ENCODE results near the gene FGF1. TPM values are rescaled to one million over a fixed set of nuclear protein-coding genes. Genes with fewer than 3 reads are reported as not detected.

Gene FGF1
- polyA plus RNA-seq, 1 of the 3 experiments (the other 2 are of a cell fraction) = 5.3 TPM

DNA sequence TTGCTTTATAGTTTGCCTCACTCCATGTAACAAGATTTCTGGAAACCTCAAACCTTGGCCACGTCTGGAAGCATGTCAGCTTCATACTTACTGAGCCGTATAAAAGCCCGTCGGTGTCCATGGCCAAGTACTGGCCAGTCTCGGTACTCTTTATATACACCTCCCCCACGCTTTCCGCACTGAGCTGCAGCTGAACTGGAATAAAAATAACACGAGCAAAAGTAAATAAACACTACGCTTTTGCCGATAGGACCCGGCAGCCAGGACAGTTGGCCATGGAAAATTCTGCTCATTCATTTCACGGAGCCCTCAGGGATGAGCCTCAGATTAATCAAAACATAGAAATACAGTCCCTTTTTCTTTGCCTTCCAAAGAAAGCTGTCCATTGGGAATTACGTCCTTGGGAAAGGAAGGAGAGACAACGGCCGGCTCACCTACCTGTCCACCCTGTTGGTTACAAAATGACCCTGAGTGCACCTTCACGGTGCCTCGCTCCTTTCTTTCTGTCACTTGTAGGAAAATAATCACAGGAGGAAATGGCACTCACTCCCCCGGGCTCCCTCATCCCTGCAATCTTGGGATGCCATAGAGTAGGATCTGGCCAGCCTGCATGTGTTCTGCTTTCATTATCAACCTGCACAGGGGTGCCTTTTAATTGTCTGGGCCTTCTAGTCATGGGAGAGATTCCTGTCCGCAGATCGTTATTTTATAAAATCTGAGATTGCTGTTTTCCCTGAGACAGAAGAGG lies 85.1 kb downstream of the FGF1 start:
- Histone ChIP-seq H3K4me2 (no peak overlapping the region), H3K9ac (no peak overlapping the region), H3K4me3 (ENCODE audit: low read depth in 2 of 2, low read length in 1 of 2) (no peak overlapping the region), H3K4me1 (ENCODE audit: control insufficient read depth in 1 of 2, insufficient read depth in 2 of 2, low read depth in 1 of 2, low read length in 1 of 2) (peaks cover 6 to 17% of the 10 kb centered on the region in 2 experiments; a peak in 2 of 4 replicates), H3K27ac (ENCODE audit: low read depth in 2 of 2, low read length in 1 of 2) (no peak overlapping the region), H3K9me2 (no peaks in the 10 kb centered on the region), H4K20me1 (ENCODE audit: insufficient read depth) (no peaks in the 10 kb centered on the region), H3K9me3 (no peaks in the 10 kb centered on the region), H3K79me2 (ENCODE audit: insufficient read depth) (no peaks in the 10 kb centered on the region), H2AFZ (ENCODE audit: low read depth) (no peak overlapping the region), H3F3A (replicated peaks; ENCODE audit: insufficient read depth) (peaks cover 23% of the 10 kb centered on the region), H3K27me3 (ENCODE audit: insufficient read depth) (no peaks in the 10 kb centered on the region), H3K36me3 (replicated peaks in 1 of 2; ENCODE audit: control insufficient read depth in 1 of 2, insufficient read depth in 2 of 2, low read length in 1 of 2) (no peaks in the 10 kb centered on the region)
- CTCF ChIA-PET = interaction anchor here (0.6 to 8.8 kb wide), 6 partner anchors 8 to 113 kb away, joined by 3 to 55 read pairs (median 5); no protein-coding TSS in a partner anchor
- TF ChIP-seq, protein P1, sequence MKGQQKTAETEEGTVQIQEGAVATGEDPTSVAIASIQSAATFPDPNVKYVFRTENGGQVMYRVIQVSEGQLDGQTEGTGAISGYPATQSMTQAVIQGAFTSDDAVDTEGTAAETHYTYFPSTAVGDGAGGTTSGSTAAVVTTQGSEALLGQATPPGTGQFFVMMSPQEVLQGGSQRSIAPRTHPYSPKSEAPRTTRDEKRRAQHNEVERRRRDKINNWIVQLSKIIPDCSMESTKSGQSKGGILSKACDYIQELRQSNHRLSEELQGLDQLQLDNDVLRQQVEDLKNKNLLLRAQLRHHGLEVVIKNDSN (IDR thresholded peaks at IDR 0.05; ENCODE audit: borderline replicate concordance, low read depth) = no peak
- TF ChIP-seq EZH2phosphoT487 (IDR thresholded peaks at IDR 0.05; ENCODE audit: borderline replicate concordance, low read depth) = no peak
- POLR2A ChIA-PET = no interaction called here
- DNase-seq = no peak
- 86% methylated on average over 20 of the region's 20 CpGs for WGBS (ENCODE audit: low lambda C conversion rate)

DNA sequence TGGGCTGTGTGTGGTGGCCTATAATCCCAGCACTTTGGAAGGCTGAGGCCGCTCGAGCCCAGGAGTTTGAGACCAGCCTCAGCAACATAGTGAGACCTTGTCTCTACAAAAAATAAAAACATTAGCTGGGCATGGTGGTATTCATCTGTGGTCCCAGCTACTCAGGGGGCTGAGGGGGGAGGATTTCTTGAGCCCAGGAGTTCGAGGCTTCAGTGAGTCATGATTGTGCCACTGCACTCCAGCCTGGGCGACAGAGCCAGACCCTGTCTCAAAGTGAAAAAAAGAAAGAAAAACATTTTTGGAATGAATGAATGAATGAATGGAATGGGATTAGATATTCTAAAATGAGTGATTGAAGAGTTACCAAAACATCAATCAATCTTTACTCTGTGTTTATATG lies 85.8 kb downstream of the FGF1 start:
- H3K4me2 ChIP-seq = no peak overlapping the region
- H3K9ac ChIP-seq = no peak overlapping the region
- no peak for DNase-seq
- no peak overlapping the region for H3K27ac ChIP-seq (ENCODE audit: low read depth in 2 of 2, low read length in 1 of 2)
- H3K9me2 ChIP-seq = no peaks in the 10 kb centered on the region
- TF ChIP-seq SMC3 (IDR thresholded peaks at IDR 0.05; ENCODE audit: low read depth, low read length) (no peak), FOXJ3 (CRISPR knock-in tag; IDR thresholded peaks at IDR 0.05) (no peak), NRF1 (IDR thresholded peaks at IDR 0.05; ENCODE audit: low read depth, low read length) (no peak), RCOR1 (IDR thresholded peaks at IDR 0.05; ENCODE audit: low read length) (no peak), NFIC (IDR thresholded peaks at IDR 0.05; ENCODE audit: borderline replicate concordance) (no peak), TCF12 (IDR thresholded peaks at IDR 0.05) (no peak)
- TF ChIP-seq, protein P1 (IDR thresholded peaks at IDR 0.05; ENCODE audit: borderline replicate concordance, low read depth) = no peak
- H3K79me2 ChIP-seq (ENCODE audit: insufficient read depth) = no peaks in the 10 kb centered on the region
- H3K36me3 ChIP-seq (replicated peaks in 1 of 2; ENCODE audit: control insufficient read depth in 1 of 2, insufficient read depth in 2 of 2, low read length in 1 of 2) = no peaks in the 10 kb centered on the region
- H3K27me3 ChIP-seq (ENCODE audit: insufficient read depth) = no peaks in the 10 kb centered on the region
- 73% methylated on average over 4 of the region's 4 CpGs for WGBS (ENCODE audit: low lambda C conversion rate)
- H4K20me1 ChIP-seq (ENCODE audit: insufficient read depth) = no peaks in the 10 kb centered on the region
- H2AFZ ChIP-seq (ENCODE audit: low read depth) = no peak overlapping the region
- H3K4me3 ChIP-seq (ENCODE audit: low read depth in 2 of 2, low read length in 1 of 2) = no peak overlapping the region
- ChIA-PET CTCF (interaction anchor here (0.6 to 8.8 kb wide), 9 partner anchors 8 to 289 kb away, joined by 3 to 55 read pairs (median 6); no protein-coding TSS in a partner anchor), POLR2A (no interaction called here)
- peaks cover 6 to 17% of the 10 kb centered on the region in 2 experiments; a peak in 2 of 4 replicates for H3K4me1 ChIP-seq (ENCODE audit: control insufficient read depth in 1 of 2, insufficient read depth in 2 of 2, low read depth in 1 of 2, low read length in 1 of 2)
- no peaks in the 10 kb centered on the region for H3K9me3 ChIP-seq
- peaks cover 23% of the 10 kb centered on the region for H3F3A ChIP-seq (replicated peaks; ENCODE audit: insufficient read depth)

DNA sequence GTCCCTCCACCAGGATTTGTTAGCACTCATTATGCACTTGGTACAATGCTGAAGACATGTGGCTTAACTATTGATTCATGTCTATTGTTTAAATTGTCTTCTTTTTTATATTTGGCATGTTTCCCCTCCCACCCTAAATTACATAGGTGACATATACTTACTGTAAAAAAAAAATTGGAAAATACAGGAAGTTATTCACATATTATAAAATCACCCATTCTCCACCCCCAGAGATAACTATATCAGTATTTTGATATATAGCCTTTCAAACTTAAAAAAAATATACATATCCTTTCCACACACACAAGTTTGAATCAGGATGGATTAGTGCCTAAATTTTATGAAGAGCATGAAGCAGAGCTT lies 87.6 kb downstream of the FGF1 start:
- POLR2A ChIA-PET = no interaction called here
- Histone ChIP-seq H4K20me1 (ENCODE audit: insufficient read depth) (no peaks in the 10 kb centered on the region), H3K4me1 (ENCODE audit: control insufficient read depth in 1 of 2, insufficient read depth in 2 of 2, low read depth in 1 of 2, low read length in 1 of 2) (peaks cover 6 to 17% of the 10 kb centered on the region in 2 experiments; a peak in 2 of 4 replicates), H2AFZ (ENCODE audit: low read depth) (no peak overlapping the region), H3K9ac (peak overlapping the region; percentile 1; the same call in 1 of the 2 replicates), H3K9me3 (no peaks in the 10 kb centered on the region), H3K79me2 (ENCODE audit: insufficient read depth) (no peaks in the 10 kb centered on the region), H3K9me2 (no peaks in the 10 kb centered on the region), H3K27ac (ENCODE audit: low read depth in 2 of 2, low read length in 1 of 2) (peak overlapping the region in 1 of 2 experiments; percentile 82; a peak in 3 of 4 replicates), H3F3A (replicated peaks; ENCODE audit: insufficient read depth) (peaks cover 22% of the 10 kb centered on the region), H3K27me3 (ENCODE audit: insufficient read depth) (no peaks in the 10 kb centered on the region), H3K4me2 (peak overlapping the region; percentile 64), H3K36me3 (replicated peaks in 1 of 2; ENCODE audit: control insufficient read depth in 1 of 2, insufficient read depth in 2 of 2, low read length in 1 of 2) (no peaks in the 10 kb centered on the region), H3K4me3 (ENCODE audit: low read depth in 2 of 2, low read length in 1 of 2) (0 out of 4 replicates have a peak overlapping the region, but pooled peaks of 1 of the 2 experiments have one; percentile 13)
- no peak for DNase-seq
- CTCF ChIA-PET = interaction anchor here (1.4 to 8.8 kb wide), 8 partner anchors 11 to 290 kb away, joined by 5 to 55 read pairs (median 6); no protein-coding TSS in a partner anchor
- TF ChIP-seq, protein P1 (IDR thresholded peaks at IDR 0.05; ENCODE audit: borderline replicate concordance, low read depth) = no peak
- TF ChIP-seq JUND (IDR thresholded peaks at IDR 0.05) (no peak), SIN3A (IDR thresholded peaks at IDR 0.05; ENCODE audit: borderline replicate concordance, low read depth, low read length) (no peak), MEF2A (IDR thresholded peaks at IDR 0.05; ENCODE audit: borderline replicate concordance, low read depth) (no peak), EP300 (IDR thresholded peaks at IDR 0.05; ENCODE audit: borderline replicate concordance in 1 of 2, low read depth in 1 of 2, low read length in 1 of 2) (no peak), EZH2phosphoT487 (IDR thresholded peaks at IDR 0.05; ENCODE audit: borderline replicate concordance, low read depth) (no peak), RAD21 (IDR thresholded peaks at IDR 0.05; ENCODE audit: low read length) (no peak), SMC3 (IDR thresholded peaks at IDR 0.05; ENCODE audit: low read depth, low read length) (no peak), ELF1 (IDR thresholded peaks at IDR 0.05) (no peak), NFIC (IDR thresholded peaks at IDR 0.05; ENCODE audit: borderline replicate concordance) (no peak), TAF1 (IDR thresholded peaks at IDR 0.05; ENCODE audit: borderline replicate concordance, low read depth, low read length) (no peak)
- TF ChIP-seq, protein P2, sequence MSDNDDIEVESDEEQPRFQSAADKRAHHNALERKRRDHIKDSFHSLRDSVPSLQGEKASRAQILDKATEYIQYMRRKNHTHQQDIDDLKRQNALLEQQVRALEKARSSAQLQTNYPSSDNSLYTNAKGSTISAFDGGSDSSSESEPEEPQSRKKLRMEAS (IDR thresholded peaks at IDR 0.05; ENCODE audit: low read depth) = no peak; the same call in 1 of the 2 replicates
